ENCODE results near the gene C10orf88.

The C10orf88 gene

GRCh38 chr10:122953902-122954730 lies at the start of gene C10orf88:
Gene C10orf88, minus strand, starts transcription at chr10:122954227. Its CDS starts 49 bp downstream, at chr10:122954178.
- DNase-seq (ENCODE audit: low read depth), result peak; percentile 98

- DNase-seq (ENCODE audit: low read depth), result no peak
Observed at GRCh38 chr10:123001370-123001769, 47.3 kb upstream of the C10orf88 start.

GRCh38 chr10:123000155-123000554 lies 46.1 kb upstream of the C10orf88 start:
- no peak for DNase-seq (ENCODE audit: low read depth)

- DNase-seq (ENCODE audit: low read depth), result no peak
Observed at GRCh38 chr10:122999347-122999746, 45.3 kb upstream of the C10orf88 start.

- no peak for DNase-seq (ENCODE audit: low read depth)
Observed at GRCh38 chr10:122998934-122999333, 44.9 kb upstream of the C10orf88 start.

GRCh38 chr10:122998360-122998917 lies 44.4 kb upstream of the C10orf88 start:
- no peak for DNase-seq (ENCODE audit: low read depth)

- DNase-seq (ENCODE audit: low read depth), result no peak
Observed at GRCh38 chr10:122997864-122998263, 43.8 kb upstream of the C10orf88 start.

GRCh38 chr10:122995936-122996335 lies 41.9 kb upstream of the C10orf88 start:
- no peak for DNase-seq (ENCODE audit: low read depth)

GRCh38 chr10:122993797-122994336 lies 39.8 kb upstream of the C10orf88 start:
- no peak for DNase-seq (ENCODE audit: low read depth)

GRCh38 chr10:122992031-122992585 lies 38.1 kb upstream of the C10orf88 start:
- no peak for DNase-seq (ENCODE audit: low read depth)

- peak; percentile 16 for DNase-seq (ENCODE audit: low read depth)
Observed at GRCh38 chr10:122990278-122990677, 36.3 kb upstream of the C10orf88 start.

GRCh38 chr10:122988501-122988900 lies 34.5 kb upstream of the C10orf88 start:
- no peak for DNase-seq (ENCODE audit: low read depth)

GRCh38 chr10:122986335-122986734 lies 32.3 kb upstream of the C10orf88 start:
- DNase-seq (ENCODE audit: low read depth), result no peak

- no peak for DNase-seq (ENCODE audit: low read depth)
Observed at GRCh38 chr10:122984708-122985107, 30.7 kb upstream of the C10orf88 start.

- DNase-seq (ENCODE audit: low read depth), result no peak
Observed at GRCh38 chr10:122983898-122984297, 29.9 kb upstream of the C10orf88 start.

- DNase-seq (ENCODE audit: low read depth), result peak; percentile 71
Observed at GRCh38 chr10:122981066-122981464, 27.0 kb upstream of the C10orf88 start.

- peak; percentile 92 for DNase-seq (ENCODE audit: low read depth)
Observed at GRCh38 chr10:122980209-122981065, 26.4 kb upstream of the C10orf88 start, which contains the start of gene PSTK. Gene PSTK, plus strand, starts transcription at chr10:122980401. Its CDS starts 79 bp downstream, at chr10:122980480.

GRCh38 chr10:122974543-122975064 lies 20.6 kb upstream of the C10orf88 start:
- DNase-seq (ENCODE audit: low read depth), result no peak

- no peak for DNase-seq (ENCODE audit: low read depth)
Observed at GRCh38 chr10:122974023-122974422, 20.0 kb upstream of the C10orf88 start.

GRCh38 chr10:122968698-122969097 lies 14.7 kb upstream of the C10orf88 start:
- DNase-seq (ENCODE audit: low read depth), result no peak

- no peak for DNase-seq (ENCODE audit: low read depth)
Observed at GRCh38 chr10:122966879-122967278, 12.9 kb upstream of the C10orf88 start.

GRCh38 chr10:122962405-122962804 lies 8.4 kb upstream of the C10orf88 start:
- DNase-seq (ENCODE audit: low read depth), result no peak

Measured in ELR (cell line).